H1 (cell line): ENCODE results near the gene MROH2A. TPM values are rescaled to one million over a fixed set of nuclear protein-coding genes. Genes with fewer than 3 reads are reported as not detected.
A peak's percentile ranks its signal among the peaks of the same experiment; 100 is the strongest.

Source experiments
- CTCF ChIA-PET: fragments of 300-600 bp; sonication (Branson Sonifier 250); formaldehyde crosslinking; loops from one replicate; lab custom pipeline; 2021; ENCODE audit not compliant: partially characterized antibody; lab: Charles Lee
- POLR2A ChIA-PET: fragments of 300-600 bp; sonication (Branson Sonifier 250); formaldehyde crosslinking; loops from one replicate; lab custom pipeline; 2021; ENCODE audit warnings: inconsistent platforms; ENCODE audit not compliant: partially characterized antibody; lab: Charles Lee
- DNase-seq, 2 experiments: peaks; one replicate each; pipeline versions ENCODE4 v3.0.0 to v3.0.0-alpha.2; 2010 to 2022; ENCODE audit warnings: low spot score in 2 of 2, low read depth in 1 of 2, mixed read lengths in 1 of 2
- FAIRE-seq: peaks from 2 replicates; lab custom pipeline; 2011; peaks lifted over from hg19 to GRCh38; lab: Jason Lieb, UNC
- H2AFZ ChIP-seq: 2 replicates; pipeline ENCODE4 v1.8.1; 2012; ENCODE audit warnings: low read length, inconsistent platforms
- H2AK5ac ChIP-seq: 2 replicates; pipeline ENCODE4 v1.6.1; 2013; ENCODE audit warnings: low read depth, low read length
- H2BK120ac ChIP-seq: replicated peaks from 2 replicates; pipeline ENCODE3; 2013; ENCODE audit warnings: low read depth, low read length, inconsistent platforms
- H2BK12ac ChIP-seq: 2 replicates; pipeline ENCODE4 v1.6.1; 2013; ENCODE audit warnings: low read depth, low read length
- H2BK15ac ChIP-seq: 2 replicates; pipeline ENCODE4 v1.6.1; 2013; ENCODE audit warnings: low read length
- H2BK20ac ChIP-seq: 2 replicates; pipeline ENCODE4 v1.6.1; 2013; ENCODE audit warnings: low read length
- H2BK5ac ChIP-seq: 2 replicates; pipeline ENCODE4 v1.6.1; 2013; ENCODE audit warnings: low read depth, low read length
- H3K14ac ChIP-seq: 2 replicates; pipeline ENCODE4 v1.6.1; 2013; ENCODE audit warnings: inconsistent platforms; ENCODE audit not compliant: insufficient read length
- H3K18ac ChIP-seq: 2 replicates; pipeline ENCODE4 v1.6.1; 2013; ENCODE audit warnings: low read length; ENCODE audit errors: extremely low read depth
- H3K23ac ChIP-seq: 2 replicates; pipeline ENCODE4 v1.6.1; 2013; ENCODE audit warnings: inconsistent platforms; ENCODE audit not compliant: insufficient read length
- H3K23me2 ChIP-seq: 2 replicates; pipeline ENCODE4 v1.6.1; 2013; ENCODE audit warnings: low read depth, low read length
- H3K27ac ChIP-seq: 2 replicates; pipeline ENCODE4 v1.6.1; 2011; ENCODE audit warnings: low read depth, low read length, inconsistent platforms
- H3K27me3 ChIP-seq, 4 experiments: replicated peaks in 1 of 4; 1 replicate in 1 of 4; 2 replicates in 3 of 4; pipeline versions ENCODE4 v1.6.1 to v1.8.1; 2011 to 2013; ENCODE audit warnings: low read length in 3 of 4, mild to moderate bottlenecking in 3 of 4, inconsistent platforms in 2 of 4, mixed read lengths in 2 of 4, moderate library complexity in 1 of 4; ENCODE audit not compliant: control insufficient read depth in 3 of 4, insufficient read depth in 3 of 4; ENCODE audit errors: extremely low read depth in 1 of 4
- H3K36me3 ChIP-seq, 4 experiments: 2 replicates each; pipeline versions ENCODE4 v1.6.1 to v1.8.1; 2011 to 2013; ENCODE audit warnings: mild to moderate bottlenecking in 4 of 4, low read length in 3 of 4, moderate library complexity in 2 of 4, control low read depth in 1 of 4, inconsistent platforms in 1 of 4; ENCODE audit not compliant: insufficient read depth in 4 of 4, control insufficient read depth in 2 of 4
- H3K4ac ChIP-seq: replicated peaks from 2 replicates; pipeline ENCODE3; 2013; ENCODE audit warnings: low read length, low read depth, mixed read lengths, inconsistent platforms; ENCODE audit not compliant: insufficient read length
- H3K4me1 ChIP-seq, 4 experiments: replicated peaks in 1 of 4; 1 replicate in 1 of 4; 2 replicates in 3 of 4; pipeline versions ENCODE4 v1.6.1 to v1.8.1; 2011 to 2013; ENCODE audit warnings: low read length in 3 of 4, inconsistent platforms in 2 of 4, mixed read lengths in 1 of 4; ENCODE audit not compliant: insufficient read depth in 4 of 4, control insufficient read depth in 3 of 4
- H3K4me2 ChIP-seq, 2 experiments: 2 replicates each; pipeline versions ENCODE4 v1.6.1 to v1.8.1; 2011 to 2013; ENCODE audit warnings: low read depth in 2 of 2, low read length in 2 of 2, control low read depth in 1 of 2, inconsistent platforms in 1 of 2, mild to moderate bottlenecking in 1 of 2; ENCODE audit not compliant: insufficient read depth in 1 of 2
- H3K4me3 ChIP-seq, 4 experiments: fragments of 200-600, 300-600 bp in 1 of 4; sonication (generic), shearing (Covaris generic), sonication (Bioruptor Twin) in 1 of 4; 2 replicates each; pipeline versions ENCODE4 v1.5.1 to v1.8.1; 2011 to 2016; ENCODE audit warnings: low read length in 4 of 4, low read depth in 3 of 4, control low read depth in 2 of 4, inconsistent platforms in 2 of 4, mild to moderate bottlenecking in 2 of 4, mixed read lengths in 1 of 4, moderate library complexity in 1 of 4; ENCODE audit not compliant: insufficient read depth in 2 of 4; ENCODE audit errors: extremely low read depth in 1 of 4
- H3K56ac ChIP-seq: replicated peaks from 2 replicates; pipeline ENCODE3; 2013; ENCODE audit warnings: low read depth, mild to moderate bottlenecking, mixed read lengths, low read length, inconsistent platforms; ENCODE audit not compliant: insufficient read length
- H3K79me1 ChIP-seq: 2 replicates; pipeline ENCODE4 v1.6.1; 2013; ENCODE audit warnings: low read depth, low read length, control low read depth
- H3K79me2 ChIP-seq, 2 experiments: 2 replicates each; pipeline versions ENCODE4 v1.6.1 to v1.8.1; 2012 to 2013; ENCODE audit warnings: low read length in 2 of 2, mild to moderate bottlenecking in 2 of 2, inconsistent platforms in 1 of 2; ENCODE audit not compliant: insufficient read depth in 2 of 2, control insufficient read depth in 1 of 2
- H3K9ac ChIP-seq, 4 experiments: replicated peaks in 1 of 4; 1 replicate in 1 of 4; 2 replicates in 3 of 4; pipeline versions ENCODE4 v1.6.1 to v1.8.1; 2011 to 2013; ENCODE audit warnings: low read depth in 3 of 4, low read length in 3 of 4, control low read depth in 2 of 4, mild to moderate bottlenecking in 2 of 4, moderate library complexity in 2 of 4, inconsistent platforms in 1 of 4; ENCODE audit errors: extremely low read depth in 1 of 4
- H3K9me3 ChIP-seq, 2 experiments: 2 replicates each; pipeline versions ENCODE4 v1.6.1 to v1.8.1; 2012 to 2013; ENCODE audit warnings: mild to moderate bottlenecking in 2 of 2, moderate library complexity in 2 of 2, control low read depth in 1 of 2, inconsistent platforms in 1 of 2, low read depth in 1 of 2, low read length in 1 of 2, mixed read lengths in 1 of 2; ENCODE audit not compliant: insufficient read depth in 2 of 2
- H4K20me1 ChIP-seq, 2 experiments: replicated peaks in 1 of 2; 2 replicates each; pipeline versions ENCODE3 to v1.8.1; 2011 to 2013; ENCODE audit warnings: inconsistent platforms in 2 of 2, low read length in 2 of 2, mild to moderate bottlenecking in 1 of 2; ENCODE audit not compliant: insufficient read depth in 2 of 2, control insufficient read depth in 1 of 2
- H4K5ac ChIP-seq: 2 replicates; pipeline ENCODE4 v1.6.1; 2013; ENCODE audit warnings: low read length, low read depth, mixed read lengths, inconsistent platforms; ENCODE audit not compliant: insufficient read length
- H4K8ac ChIP-seq: 2 replicates; pipeline ENCODE4 v1.8.0; 2013; ENCODE audit warnings: mild to moderate bottlenecking, moderate library complexity, low read length, inconsistent platforms; ENCODE audit not compliant: insufficient read depth; ENCODE audit errors: extremely low read depth
- H4K91ac ChIP-seq: replicated peaks from 2 replicates; pipeline ENCODE3; 2013; ENCODE audit warnings: low read length, mixed read lengths, inconsistent platforms; ENCODE audit not compliant: insufficient read length
- BACH1 ChIP-seq: IDR thresholded peaks from 2 replicates; pipeline ENCODE4 v1.6.1; 2012; ENCODE audit warnings: low read length, improper control_type of control experiment
- BRCA1 ChIP-seq: IDR thresholded peaks from 2 replicates; pipeline ENCODE4 v1.6.1; 2012; ENCODE audit warnings: low read depth, low read length, improper control_type of control experiment
- CREB1 ChIP-seq: IDR thresholded peaks from 2 replicates; pipeline ENCODE4 v1.6.1; 2012; ENCODE audit warnings: inconsistent platforms
- FOSL1 ChIP-seq: IDR thresholded peaks from 2 replicates; pipeline ENCODE4 v1.6.1; 2011; ENCODE audit warnings: mild to moderate bottlenecking, low read depth, low read length, moderate library complexity; ENCODE audit not compliant: insufficient read depth
- JUN ChIP-seq: IDR thresholded peaks from 2 replicates; pipeline ENCODE4 v1.6.1; 2011; ENCODE audit warnings: low read depth, mild to moderate bottlenecking, improper control_type of control experiment, low read length
- MAFK ChIP-seq: IDR thresholded peaks from 2 replicates; pipeline ENCODE4 v1.6.1; 2012; ENCODE audit warnings: low read depth, mild to moderate bottlenecking, improper control_type of control experiment, low read length
- POLR2AphosphoS5 ChIP-seq: IDR thresholded peaks from 2 replicates; pipeline ENCODE4 v1.6.1; 2011; ENCODE audit warnings: low read depth, low read length
- POU5F1 ChIP-seq: IDR thresholded peaks from 2 replicates; pipeline ENCODE4 v1.6.1; 2011; ENCODE audit warnings: low read depth, mild to moderate bottlenecking, low read length, moderate library complexity
- RAD21 ChIP-seq, 2 experiments: IDR thresholded peaks in 1 of 2; conservative IDR thresholded peaks in 1 of 2; 2 replicates each; pipeline ENCODE4 v1.6.1; 2011; ENCODE audit warnings: low read depth in 2 of 2, low read length in 2 of 2, improper control_type of control experiment in 1 of 2, inconsistent platforms in 1 of 2, mild to moderate bottlenecking in 1 of 2, moderate library complexity in 1 of 2
- SIX5 ChIP-seq: IDR thresholded peaks from 2 replicates; pipeline ENCODE4 v1.6.1; 2011; ENCODE audit warnings: mild to moderate bottlenecking, low read depth, low read length
- TCF12 ChIP-seq: IDR thresholded peaks from 2 replicates; pipeline ENCODE4 v1.6.1; 2011; ENCODE audit warnings: low read depth, mild to moderate bottlenecking, low read length
- YY1 ChIP-seq: IDR thresholded peaks from 2 replicates; pipeline ENCODE4 v1.6.1; 2011; ENCODE audit warnings: low read depth, mild to moderate bottlenecking, low read length
- WGBS, 2 experiments: shearing (Covaris generic) in 1 of 2; methylation state at CpG; one replicate each; pipeline versions ENCODE4 v1.1.6 to v1.1.7; 2013 to 2015; ENCODE audit warnings: low lambda C conversion rate in 2 of 2, mixed read lengths in 2 of 2, inconsistent platforms in 1 of 2, low coverage in 1 of 2, missing lambda C conversion rate in 1 of 2; ENCODE audit not compliant: insufficient replicate concordance in 2 of 2, insufficient coverage in 1 of 2, insufficient read length in 1 of 2; ENCODE audit errors: extremely low coverage in 1 of 2, missing lambda C conversion rate in 1 of 2; 5-methylcytosine and 5-hydroxymethylcytosine counted together
- polyA plus RNA-seq, 7 experiments: library from polyadenylated mRNA; depleted of rRNA in 3 of 7; stranded (reverse) in 5 of 7; unstranded in 2 of 7; fragments of >200 nt in 5 of 7; fragments of 200-250 nt in 2 of 7; gene quantifications; 1 replicate in 5 of 7; 2 replicates in 1 of 7; 4 replicates in 1 of 7; pipeline versions ENCODE4 v1.2.1 to v1.2.3, GENCODE V29; 2011 to 2013; ENCODE audit warnings: missing spikeins in 2 of 7, mixed read lengths in 2 of 7
- total RNA-seq: library from RNA; stranded (reverse); fragmentation: NEBNext Ultra II Directional; extraction: Animal tissue kit (Norgen Biotek cat#: 25700); gene quantifications from 2 replicates; pipeline ENCODE4 v1.2.1, GENCODE V29; 2021

Gene MROH2A
- total and polyA plus RNA-seq, 2 of the 8 experiments (the other 6 are each of a cell fraction or from before 2014, with no cell fraction given): not detected

DNA sequence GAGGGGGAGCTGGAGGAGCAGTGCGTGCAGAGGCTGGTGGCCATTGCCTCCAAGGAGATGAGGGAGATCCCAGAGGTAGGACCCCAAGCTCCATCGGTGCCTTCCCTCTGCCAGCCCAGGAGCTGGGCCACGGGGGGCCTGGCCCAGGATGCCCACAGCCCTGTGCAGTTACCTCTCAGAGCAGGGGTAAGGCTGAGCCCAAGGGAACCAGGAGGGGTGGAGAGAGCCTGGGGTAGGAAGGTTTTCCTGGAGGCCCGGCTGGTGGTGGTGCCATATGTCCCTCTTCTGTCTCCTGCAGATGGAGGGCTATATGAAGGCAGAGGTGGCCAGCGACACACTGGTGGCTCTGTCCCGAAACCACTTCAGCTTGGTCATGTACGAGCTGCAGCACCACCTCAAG, 11.4 kb downstream of the MROH2A start:
- Histone ChIP-seq H3K36me3 (no peaks in the 10 kb centered on the region), H3K14ac (no peak overlapping the region), H3K23ac (no peak overlapping the region), H2BK120ac (no peak overlapping the region), H3K79me1 (no peaks in the 10 kb centered on the region), H2BK12ac (no peak overlapping the region), H4K91ac (no peak overlapping the region), H2BK20ac (no peak overlapping the region), H3K4me3 (no peak overlapping the region), H3K4me2 (no peak overlapping the region), H3K4ac (no peak overlapping the region), H3K23me2 (no peaks in the 10 kb centered on the region), H3K9ac (no peak overlapping the region), H4K20me1 (no peaks in the 10 kb centered on the region), H3K79me2 (no peaks in the 10 kb centered on the region), H3K27me3 (no peaks in the 10 kb centered on the region), H3K4me1 (no peaks in the 10 kb centered on the region), H3K27ac (no peak overlapping the region), H2BK15ac (no peak overlapping the region), H2BK5ac (no peak overlapping the region), H2AK5ac (no peak overlapping the region), H4K5ac (no peak overlapping the region), H3K56ac (no peak overlapping the region), H3K18ac (no peak overlapping the region), H2AFZ (no peak overlapping the region), H3K9me3 (peaks cover 0 to 5% of the 10 kb centered on the region in 2 experiments; a peak in 2 of 4 replicates), H4K8ac (no peak overlapping the region)
- no peak for FAIRE-seq
- peak in 1 of 2 experiments; percentile 22 for DNase-seq
- CTCF ChIA-PET: interaction anchor here (0.6 to 1.2 kb wide), 2 partner anchors 43 to 506 kb away, joined by 3 to 4 read pairs; no protein-coding TSS in a partner anchor
- 94% methylated on average over 5 of the region's 7 CpGs; no CpG with 5 or more reads in 1 of the 2 experiments for WGBS, 2 experiments
- POLR2A ChIA-PET: no interaction called here
- TF ChIP-seq BRCA1 (no peak), SIX5 (no peak), BACH1 (no peak), CREB1 (no peak), TCF12 (no peak), RAD21 (IDR thresholded peaks at IDR 0.05 in 1 of 2, conservative IDR thresholded peaks at IDR 0.05 in 1 of 2; ENCODE audit: low read depth in 2 of 2, low read length in 2 of 2) (no peak), MAFK (no peak), POU5F1 (no peak), FOSL1 (no peak), JUN (no peak), POLR2AphosphoS5 (no peak), YY1 (no peak)
